Trophoblast cell (in vitro differentiated cells and primary cell): ENCODE data around the gene ARRDC4.
A peak's percentile ranks its signal among the peaks of the same experiment; 100 is the strongest.

ENCODE experiments used
- DNase-seq, 2 donors: peaks; one replicate each; pipeline ENCODE4 v3.0.0-alpha.2; 2016
- H2AFZ ChIP-seq: 2 replicates; pipeline ENCODE4 v1.6.1; 2013; ENCODE audit warnings: low read length, moderate library complexity, mild to moderate bottlenecking; ENCODE audit not compliant: insufficient read depth, poor library complexity
- H2AK5ac ChIP-seq: 2 replicates; pipeline ENCODE4 v1.6.1; 2013; ENCODE audit warnings: mild to moderate bottlenecking, low read length
- H2BK120ac ChIP-seq: 2 replicates; pipeline ENCODE4 v1.6.1; 2013; ENCODE audit warnings: low read length, mild to moderate bottlenecking, moderate library complexity; ENCODE audit not compliant: insufficient read depth, poor library complexity
- H2BK12ac ChIP-seq: 2 replicates; pipeline ENCODE4 v1.6.1; 2013; ENCODE audit warnings: mild to moderate bottlenecking, low read length, moderate library complexity
- H2BK5ac ChIP-seq: 2 replicates; pipeline ENCODE4 v1.6.1; 2013; ENCODE audit warnings: low read length, low read depth, moderate library complexity, mild to moderate bottlenecking; ENCODE audit not compliant: poor library complexity
- H3K14ac ChIP-seq: 2 replicates; pipeline ENCODE4 v1.6.1; 2013; ENCODE audit warnings: mild to moderate bottlenecking, low read length
- H3K18ac ChIP-seq: 2 replicates; pipeline ENCODE4 v1.6.1; 2013; ENCODE audit warnings: mild to moderate bottlenecking, low read length
- H3K23ac ChIP-seq: 2 replicates; pipeline ENCODE4 v1.6.1; 2013; ENCODE audit warnings: low read length
- H3K27ac ChIP-seq: 2 replicates; pipeline ENCODE4 v1.5.1; 2013; ENCODE audit warnings: low read depth, mild to moderate bottlenecking, inconsistent platforms, low read length, moderate library complexity
- H3K27me3 ChIP-seq: 2 replicates; pipeline ENCODE4 v1.6.1; 2013; ENCODE audit warnings: inconsistent platforms, mild to moderate bottlenecking, low read length, moderate library complexity; ENCODE audit not compliant: insufficient read depth
- H3K36me3 ChIP-seq, 2 experiments: 1 replicate in 1 of 2; 2 replicates in 1 of 2; pipeline ENCODE4 v1.6.1; 2013; ENCODE audit warnings: low read length in 2 of 2, mild to moderate bottlenecking in 2 of 2, moderate library complexity in 1 of 2; ENCODE audit not compliant: insufficient read depth in 2 of 2, control insufficient read depth in 1 of 2
- H3K4ac ChIP-seq: 2 replicates; pipeline ENCODE4 v1.6.1; 2013; ENCODE audit warnings: low read depth, mild to moderate bottlenecking, low read length, moderate library complexity
- H3K4me1 ChIP-seq, 2 experiments: 1 replicate in 1 of 2; 2 replicates in 1 of 2; pipeline ENCODE4 v1.6.1; 2013; ENCODE audit warnings: low read length in 2 of 2, mild to moderate bottlenecking in 2 of 2, moderate library complexity in 1 of 2; ENCODE audit not compliant: insufficient read depth in 2 of 2, control insufficient read depth in 1 of 2
- H3K4me2 ChIP-seq: 2 replicates; pipeline ENCODE4 v1.6.1; 2013; ENCODE audit warnings: inconsistent platforms, mild to moderate bottlenecking, low read length, moderate library complexity
- H3K4me3 ChIP-seq: 2 replicates; pipeline ENCODE4 v1.5.1; 2013; ENCODE audit warnings: mild to moderate bottlenecking, low read depth, low read length, inconsistent platforms
- H3K79me1 ChIP-seq: one replicate; pipeline ENCODE4 v1.6.1; 2013; ENCODE audit warnings: low read length
- H3K79me2 ChIP-seq: 2 replicates; pipeline ENCODE4 v1.6.1; 2013; ENCODE audit warnings: low read length, mild to moderate bottlenecking; ENCODE audit not compliant: control insufficient read depth, insufficient read depth, poor library complexity
- H3K9ac ChIP-seq: 2 replicates; pipeline ENCODE4 v1.6.1; 2013; ENCODE audit warnings: mild to moderate bottlenecking, low read length
- H3K9me3 ChIP-seq: 2 replicates; pipeline ENCODE4 v1.6.1; 2013; ENCODE audit warnings: low read depth, mild to moderate bottlenecking, control low read depth, inconsistent platforms, low read length; ENCODE audit not compliant: insufficient read depth
- H4K12ac ChIP-seq: 2 replicates; pipeline ENCODE4 v1.6.1; 2013; ENCODE audit warnings: low read depth, mild to moderate bottlenecking, low read length, moderate library complexity
- H4K8ac ChIP-seq: 2 replicates; pipeline ENCODE4 v1.6.1; 2013; ENCODE audit warnings: low read depth, mild to moderate bottlenecking, low read length, moderate library complexity
- H4K91ac ChIP-seq: one replicate; pipeline ENCODE4 v1.6.1; 2013; ENCODE audit warnings: low read depth, mild to moderate bottlenecking, low read length, moderate library complexity
- WGBS: extraction: QIAGEN DNeasy Blood & Tissue Kit; methylation state at CpG from one replicate; pipeline ENCODE4 v1.1.7; 2013; ENCODE audit warnings: missing lambda C conversion rate; ENCODE audit not compliant: insufficient read length, insufficient coverage; ENCODE audit errors: extremely low coverage; 5-methylcytosine and 5-hydroxymethylcytosine counted together

The ARRDC4 gene

GRCh38 chr15:97966246-97966645 is 5.7 kb downstream of the ARRDC4 start:
- H3K27me3 ChIP-seq = peaks cover 4% of the 10 kb centered on the region
- no peak overlapping the region for H2AK5ac ChIP-seq
- H4K12ac ChIP-seq = no peak overlapping the region
- H3K36me3 ChIP-seq = no peaks in the 10 kb centered on the region
- DNase-seq = no peak
- no peak overlapping the region for H3K14ac ChIP-seq
- no peak overlapping the region for H3K4me3 ChIP-seq
- H4K91ac ChIP-seq = no peak overlapping the region
- H3K79me2 ChIP-seq = no peaks in the 10 kb centered on the region
- H2BK120ac ChIP-seq = no peak overlapping the region
- no peak overlapping the region for H3K27ac ChIP-seq
- no peaks in the 10 kb centered on the region for H3K79me1 ChIP-seq
- no peak overlapping the region for H3K18ac ChIP-seq
- H2BK12ac ChIP-seq = no peak overlapping the region
- H3K4ac ChIP-seq = no peak overlapping the region
- H3K4me2 ChIP-seq = no peak overlapping the region
- no peak overlapping the region for H3K9ac ChIP-seq
- H3K9me3 ChIP-seq = no peaks in the 10 kb centered on the region
- no peak overlapping the region for H2BK5ac ChIP-seq
- H4K8ac ChIP-seq = no peak overlapping the region
- no CpG with 5 or more reads among the region's 2 CpGs for whole genome bisulfite sequencing
- H2AFZ ChIP-seq = no peak overlapping the region
- H3K23ac ChIP-seq = no peak overlapping the region
- peaks cover 0 to 3% of the 10 kb centered on the region in 2 experiments for H3K4me1 ChIP-seq

- Histone ChIP-seq H2AFZ (no peak overlapping the region), H3K27ac (no peak overlapping the region), H3K79me1 (no peaks in the 10 kb centered on the region), H3K9ac (no peak overlapping the region), H4K12ac (no peak overlapping the region), H3K18ac (no peak overlapping the region), H2AK5ac (no peak overlapping the region), H3K27me3 (no peaks in the 10 kb centered on the region), H4K91ac (no peak overlapping the region), H3K9me3 (no peaks in the 10 kb centered on the region), H3K14ac (no peak overlapping the region), H2BK5ac (no peak overlapping the region), H2BK12ac (no peak overlapping the region), H2BK120ac (no peak overlapping the region), H3K4me2 (no peak overlapping the region), H3K23ac (no peak overlapping the region), H4K8ac (no peak overlapping the region), H3K4me3 (no peak overlapping the region), H3K36me3 (no peaks in the 10 kb centered on the region), H3K4ac (no peak overlapping the region), H3K4me1 (no peaks in the 10 kb centered on the region), H3K79me2 (no peaks in the 10 kb centered on the region)
- no peak for DNase-seq
- WGBS = no CpG with 5 or more reads among the region's 6 CpGs
Measured at GRCh38 chr15:97966924-97967620, 6.6 kb downstream of the ARRDC4 start.

- H3K9me3 ChIP-seq = no peaks in the 10 kb centered on the region
- no peak overlapping the region for H3K4me3 ChIP-seq
- no peaks in the 10 kb centered on the region for H3K79me2 ChIP-seq
- no peak overlapping the region for H3K18ac ChIP-seq
- H3K4me2 ChIP-seq = no peak overlapping the region
- H3K4ac ChIP-seq = no peak overlapping the region
- no peak overlapping the region for H4K8ac ChIP-seq
- H3K36me3 ChIP-seq = no peaks in the 10 kb centered on the region
- H3K23ac ChIP-seq = no peak overlapping the region
- no peak overlapping the region for H2BK120ac ChIP-seq
- no peak overlapping the region for H3K9ac ChIP-seq
- no CpG with 5 or more reads among the region's 2 CpGs for WGBS
- H2BK12ac ChIP-seq = no peak overlapping the region
- H4K12ac ChIP-seq = no peak overlapping the region
- no peak overlapping the region for H3K27ac ChIP-seq
- no peak for DNase-seq
- H3K14ac ChIP-seq = no peak overlapping the region
- H3K79me1 ChIP-seq = no peaks in the 10 kb centered on the region
- no peak overlapping the region for H4K91ac ChIP-seq
- no peak overlapping the region for H2AK5ac ChIP-seq
- H2AFZ ChIP-seq = no peak overlapping the region
- H3K27me3 ChIP-seq = no peaks in the 10 kb centered on the region
- no peaks in the 10 kb centered on the region for H3K4me1 ChIP-seq
- no peak overlapping the region for H2BK5ac ChIP-seq
Measured at GRCh38 chr15:97967881-97968280, 7.4 kb downstream of the ARRDC4 start.

- no peak overlapping the region for H4K12ac ChIP-seq
- no peak overlapping the region for H3K4me2 ChIP-seq
- WGBS = no CpG with 5 or more reads among the region's 1 CpG
- H3K27ac ChIP-seq = no peak overlapping the region
- no peaks in the 10 kb centered on the region for H3K4me1 ChIP-seq
- H3K79me1 ChIP-seq = no peaks in the 10 kb centered on the region
- H4K8ac ChIP-seq = no peak overlapping the region
- H3K18ac ChIP-seq = no peak overlapping the region
- no peak overlapping the region for H2BK12ac ChIP-seq
- no peak overlapping the region for H2AK5ac ChIP-seq
- H3K9ac ChIP-seq = no peak overlapping the region
- DNase-seq = peak; percentile 27 to 38
- no peak overlapping the region for H3K4ac ChIP-seq
- no peak overlapping the region for H2AFZ ChIP-seq
- H3K14ac ChIP-seq = no peak overlapping the region
- H2BK120ac ChIP-seq = no peak overlapping the region
- no peaks in the 10 kb centered on the region for H3K9me3 ChIP-seq
- no peak overlapping the region for H2BK5ac ChIP-seq
- H3K4me3 ChIP-seq = no peak overlapping the region
- H4K91ac ChIP-seq = no peak overlapping the region
- no peak overlapping the region for H3K23ac ChIP-seq
- no peaks in the 10 kb centered on the region for H3K79me2 ChIP-seq
- H3K27me3 ChIP-seq = no peaks in the 10 kb centered on the region
- no peaks in the 10 kb centered on the region for H3K36me3 ChIP-seq
Measured at GRCh38 chr15:97968380-97968779, 7.9 kb downstream of the ARRDC4 start.
